HepG2 (cell line): ENCODE measurements around the gene PHF13. TPM values are rescaled to one million over a fixed set of nuclear protein-coding genes. Genes with fewer than 3 reads are reported as not detected.
A peak's percentile ranks its signal among the peaks of the same experiment; 100 is the strongest.

ENCODE experiments used
- ELF4 ChIP-seq: sonication (generic); formaldehyde crosslinking; IDR thresholded peaks from 2 replicates; pipeline ENCODE4 v1.5.0; 2020; ENCODE audit warnings: missing genetic modification reagents, mild to moderate bottlenecking, moderate library complexity, borderline replicate concordance
- GPN1 ChIP-seq: sonication (generic); formaldehyde crosslinking; IDR thresholded peaks from 2 replicates; pipeline ENCODE4 v1.5.1; 2020; ENCODE audit warnings: missing genetic modification reagents, borderline replicate concordance
- NFATC3 ChIP-seq: sonication (generic); formaldehyde crosslinking; IDR thresholded peaks from 2 replicates; pipeline ENCODE4 v1.5.1; 2020; ENCODE audit warnings: mild to moderate bottlenecking, missing genetic modification reagents
- NFKB2 ChIP-seq: sonication (generic); formaldehyde crosslinking; IDR thresholded peaks from 2 replicates; pipeline ENCODE4 v1.4.0; 2020; ENCODE audit warnings: missing genetic modification reagents, borderline replicate concordance
- PRMT3 ChIP-seq: sonication (generic); formaldehyde crosslinking; IDR thresholded peaks from 2 replicates; pipeline ENCODE4 v1.8.1; 2022; ENCODE audit warnings: low read depth, mild to moderate bottlenecking, moderate library complexity, missing genetic modification reagents, borderline replicate concordance
- SP1 ChIP-seq, 2 experiments: fragments of 450-650 bp in 1 of 2; sonication (generic) in 1 of 2; formaldehyde crosslinking in 1 of 2; IDR thresholded peaks; 2 replicates each; pipeline versions ENCODE4 v1.4.0 to v1.6.1; 2016 to 2020; ENCODE audit warnings: missing genetic modification reagents in 1 of 2
- ZC3H4 ChIP-seq: sonication (generic); formaldehyde crosslinking; IDR thresholded peaks from 2 replicates; pipeline ENCODE4 v1.4.0; 2020; ENCODE audit warnings: missing genetic modification reagents, borderline replicate concordance
- ZNF224 ChIP-seq: sonication (generic); formaldehyde crosslinking; IDR thresholded peaks from 2 replicates; pipeline ENCODE4 v1.5.0; 2020; ENCODE audit warnings: mild to moderate bottlenecking, missing genetic modification reagents
- ZNF292 ChIP-seq: sonication (generic); formaldehyde crosslinking; IDR thresholded peaks from 2 replicates; pipeline ENCODE4 v1.8.1; 2022; ENCODE audit warnings: mild to moderate bottlenecking, low read depth, missing genetic modification reagents, borderline replicate concordance
- ZNF780A ChIP-seq: sonication (generic); formaldehyde crosslinking; IDR thresholded peaks from 2 replicates; pipeline ENCODE4 v1.8.0; 2022; ENCODE audit warnings: mild to moderate bottlenecking, missing genetic modification reagents, moderate library complexity
- ZNF788 ChIP-seq: sonication (generic); formaldehyde crosslinking; IDR thresholded peaks from 2 replicates; pipeline ENCODE4 v1.5.0; 2020; ENCODE audit warnings: mild to moderate bottlenecking, missing genetic modification reagents, borderline replicate concordance
- polyA plus RNA-seq, 8 experiments: library from polyadenylated mRNA; depleted of rRNA in 3 of 8; stranded (reverse) in 7 of 8; unstranded in 1 of 8; fragments of >200 nt; fragmentation: Illumina TruSeq in 4 of 8; extraction: Trizol in 4 of 8; gene quantifications; 2 replicates each; pipeline versions ENCODE4 v1.2.1 to v1.2.3, GENCODE V29; 2011 to 2016; ENCODE audit warnings: low read depth in 4 of 8, missing spikeins in 1 of 8, mixed read lengths in 1 of 8; ENCODE audit not compliant: insufficient read depth in 1 of 8
- total RNA-seq, 5 experiments: library from RNA; depleted of rRNA; stranded (reverse); fragments of >200 nt; fragmentation: Illumina TruSeq; extraction: Trizol; gene quantifications; 2 replicates each; pipeline ENCODE4 v1.2.3, GENCODE V29; 2016; ENCODE audit warnings: low read depth in 1 of 5
- TF ChIP-seq, protein P1 (sequence below): sonication (generic); formaldehyde crosslinking; IDR thresholded peaks from 2 replicates; pipeline ENCODE4 v1.8.0; 2022; ENCODE audit warnings: missing genetic modification reagents, mild to moderate bottlenecking, inconsistent platforms, borderline replicate concordance
- TF ChIP-seq, protein P2 (sequence below): sonication (generic); formaldehyde crosslinking; IDR thresholded peaks from 2 replicates; pipeline ENCODE4 v1.4.0; 2020; ENCODE audit warnings: mild to moderate bottlenecking, missing genetic modification reagents
- TF ChIP-seq, protein P3 (sequence below): sonication (generic); formaldehyde crosslinking; conservative IDR thresholded peaks from 2 replicates; pipeline ENCODE4 v1.8.0; 2022; ENCODE audit warnings: mild to moderate bottlenecking, moderate library complexity, missing genetic modification reagents
- TF ChIP-seq, protein P4 (sequence below): sonication (generic); formaldehyde crosslinking; IDR thresholded peaks from 2 replicates; pipeline ENCODE4 v1.8.0; 2022; ENCODE audit warnings: mild to moderate bottlenecking, missing genetic modification reagents, moderate library complexity
- TF ChIP-seq, protein P5 (sequence below): sonication (generic); formaldehyde crosslinking; IDR thresholded peaks from 2 replicates; pipeline ENCODE4 v1.5.0; 2020; ENCODE audit warnings: missing genetic modification reagents
- TF ChIP-seq, protein P6 (sequence below): IDR thresholded peaks from 2 replicates; pipeline ENCODE4 v1.6.1; 2018; ENCODE audit warnings: missing genetic modification reagents
- TF ChIP-seq, protein P7 (sequence below): sonication (generic); formaldehyde crosslinking; IDR thresholded peaks from 2 replicates; pipeline ENCODE4 v1.4.0; 2020; ENCODE audit warnings: mild to moderate bottlenecking, missing genetic modification reagents

PHF13 gene
- total and polyA plus RNA-seq, 2 of the 13 experiments (the other 11 are each of a cell fraction or from before 2014, with no cell fraction given): 4.7 to 7.4 TPM

DNA sequence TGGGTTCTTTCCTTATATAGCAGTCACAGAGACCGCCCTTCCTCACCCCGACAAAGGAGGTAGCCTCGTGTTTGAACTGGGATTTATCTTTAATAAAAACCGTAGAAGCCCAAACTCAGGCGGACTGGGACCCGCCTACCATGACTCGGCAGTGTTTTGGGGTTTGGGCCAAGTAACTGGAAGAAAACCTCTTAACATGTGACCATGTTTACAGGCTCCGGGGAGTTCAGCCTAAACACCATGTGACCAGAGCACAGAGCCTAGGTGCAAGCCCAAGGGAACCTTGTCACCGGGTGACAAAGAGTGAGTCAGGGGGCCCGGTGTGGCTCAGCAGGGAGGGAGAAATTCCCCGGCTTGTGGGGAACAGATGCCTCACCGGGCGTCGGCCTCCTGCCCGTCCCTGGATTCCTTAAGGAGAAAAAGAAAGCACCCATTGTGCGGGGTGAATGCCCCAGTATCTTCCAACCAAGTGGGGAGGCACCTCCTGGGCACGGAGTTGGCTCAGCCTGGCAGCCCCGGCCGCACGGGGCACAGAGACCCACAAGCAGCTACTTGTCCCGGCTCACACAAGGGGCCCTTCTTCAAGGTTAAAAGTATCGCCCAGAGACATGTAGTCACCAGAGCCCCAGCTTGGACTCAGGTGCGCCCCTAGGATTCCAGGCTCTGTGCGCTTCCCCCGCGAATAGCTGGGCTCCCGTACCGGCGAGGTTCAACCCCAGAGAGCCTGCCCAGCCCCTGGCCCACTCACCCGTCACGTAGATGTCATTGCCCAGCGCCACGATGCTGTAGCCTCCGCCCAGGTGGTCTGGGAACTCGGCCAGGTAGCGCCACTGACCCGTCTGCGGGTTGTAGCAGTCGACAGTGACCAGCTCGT, 12.2 kb upstream of the PHF13 start (continued):
- TF ChIP-seq, protein P1, sequence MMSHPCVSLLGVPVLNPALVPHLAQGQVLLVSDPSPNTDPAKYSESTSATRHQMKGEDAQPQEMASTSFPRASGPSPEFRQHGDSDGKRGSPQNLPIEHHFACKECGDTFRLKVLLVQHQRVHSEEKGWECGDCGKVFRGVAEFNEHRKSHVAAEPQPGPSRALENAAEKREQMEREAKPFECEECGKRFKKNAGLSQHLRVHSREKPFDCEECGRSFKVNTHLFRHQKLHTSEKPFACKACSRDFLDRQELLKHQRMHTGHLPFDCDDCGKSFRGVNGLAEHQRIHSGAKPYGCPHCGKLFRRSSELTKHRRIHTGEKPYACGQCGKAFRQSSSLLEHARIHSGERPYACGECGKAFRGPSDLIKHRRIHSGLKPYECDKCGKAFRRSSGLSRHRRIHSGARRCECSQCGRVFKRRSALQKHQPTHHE (CRISPR knock-in tag): no peak
- TF ChIP-seq, protein P2, sequence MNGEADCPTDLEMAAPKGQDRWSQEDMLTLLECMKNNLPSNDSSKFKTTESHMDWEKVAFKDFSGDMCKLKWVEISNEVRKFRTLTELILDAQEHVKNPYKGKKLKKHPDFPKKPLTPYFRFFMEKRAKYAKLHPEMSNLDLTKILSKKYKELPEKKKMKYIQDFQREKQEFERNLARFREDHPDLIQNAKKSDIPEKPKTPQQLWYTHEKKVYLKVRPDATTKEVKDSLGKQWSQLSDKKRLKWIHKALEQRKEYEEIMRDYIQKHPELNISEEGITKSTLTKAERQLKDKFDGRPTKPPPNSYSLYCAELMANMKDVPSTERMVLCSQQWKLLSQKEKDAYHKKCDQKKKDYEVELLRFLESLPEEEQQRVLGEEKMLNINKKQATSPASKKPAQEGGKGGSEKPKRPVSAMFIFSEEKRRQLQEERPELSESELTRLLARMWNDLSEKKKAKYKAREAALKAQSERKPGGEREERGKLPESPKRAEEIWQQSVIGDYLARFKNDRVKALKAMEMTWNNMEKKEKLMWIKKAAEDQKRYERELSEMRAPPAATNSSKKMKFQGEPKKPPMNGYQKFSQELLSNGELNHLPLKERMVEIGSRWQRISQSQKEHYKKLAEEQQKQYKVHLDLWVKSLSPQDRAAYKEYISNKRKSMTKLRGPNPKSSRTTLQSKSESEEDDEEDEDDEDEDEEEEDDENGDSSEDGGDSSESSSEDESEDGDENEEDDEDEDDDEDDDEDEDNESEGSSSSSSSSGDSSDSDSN (CRISPR knock-in tag): no peak
- TF ChIP-seq ZNF780A (CRISPR knock-in tag) (no peak), SP1 (IDR thresholded peaks at IDR 0.05) (no peak), SP1 (CRISPR knock-in tag; IDR thresholded peaks at IDR 0.05) (no peak), ZNF788 (CRISPR knock-in tag) (0 out of 2 replicates have a peak, but pooled peaks have one; percentile 5), PRMT3 (CRISPR knock-in tag) (no peak), NFKB2 (CRISPR knock-in tag) (no peak), ZC3H4 (CRISPR knock-in tag) (no peak), GPN1 (CRISPR knock-in tag) (no peak), ZNF224 (CRISPR knock-in tag) (no peak), NFATC3 (CRISPR knock-in tag) (no peak), ELF4 (no peak; the same call in 1 of the 2 replicates), ZNF292 (CRISPR knock-in tag) (no peak)
- TF ChIP-seq, protein P3, sequence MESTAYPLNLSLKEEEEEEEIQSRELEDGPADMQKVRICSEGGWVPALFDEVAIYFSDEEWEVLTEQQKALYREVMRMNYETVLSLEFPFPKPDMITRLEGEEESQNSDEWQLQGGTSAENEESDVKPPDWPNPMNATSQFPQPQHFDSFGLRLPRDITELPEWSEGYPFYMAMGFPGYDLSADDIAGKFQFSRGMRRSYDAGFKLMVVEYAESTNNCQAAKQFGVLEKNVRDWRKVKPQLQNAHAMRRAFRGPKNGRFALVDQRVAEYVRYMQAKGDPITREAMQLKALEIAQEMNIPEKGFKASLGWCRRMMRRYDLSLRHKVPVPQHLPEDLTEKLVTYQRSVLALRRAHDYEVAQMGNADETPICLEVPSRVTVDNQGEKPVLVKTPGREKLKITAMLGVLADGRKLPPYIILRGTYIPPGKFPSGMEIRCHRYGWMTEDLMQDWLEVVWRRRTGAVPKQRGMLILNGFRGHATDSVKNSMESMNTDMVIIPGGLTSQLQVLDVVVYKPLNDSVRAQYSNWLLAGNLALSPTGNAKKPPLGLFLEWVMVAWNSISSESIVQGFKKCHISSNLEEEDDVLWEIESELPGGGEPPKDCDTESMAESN: no peak
- TF ChIP-seq, protein P4, sequence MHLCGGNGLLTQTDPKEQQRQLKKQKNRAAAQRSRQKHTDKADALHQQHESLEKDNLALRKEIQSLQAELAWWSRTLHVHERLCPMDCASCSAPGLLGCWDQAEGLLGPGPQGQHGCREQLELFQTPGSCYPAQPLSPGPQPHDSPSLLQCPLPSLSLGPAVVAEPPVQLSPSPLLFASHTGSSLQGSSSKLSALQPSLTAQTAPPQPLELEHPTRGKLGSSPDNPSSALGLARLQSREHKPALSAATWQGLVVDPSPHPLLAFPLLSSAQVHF: 0 out of 2 replicates have a peak, but pooled peaks have one; percentile 29
- TF ChIP-seq, protein P5, sequence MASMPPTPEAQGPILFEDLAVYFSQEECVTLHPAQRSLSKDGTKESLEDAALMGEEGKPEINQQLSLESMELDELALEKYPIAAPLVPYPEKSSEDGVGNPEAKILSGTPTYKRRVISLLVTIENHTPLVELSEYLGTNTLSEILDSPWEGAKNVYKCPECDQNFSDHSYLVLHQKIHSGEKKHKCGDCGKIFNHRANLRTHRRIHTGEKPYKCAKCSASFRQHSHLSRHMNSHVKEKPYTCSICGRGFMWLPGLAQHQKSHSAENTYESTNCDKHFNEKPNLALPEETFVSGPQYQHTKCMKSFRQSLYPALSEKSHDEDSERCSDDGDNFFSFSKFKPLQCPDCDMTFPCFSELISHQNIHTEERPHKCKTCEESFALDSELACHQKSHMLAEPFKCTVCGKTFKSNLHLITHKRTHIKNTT (CRISPR knock-in tag): no peak
- TF ChIP-seq, protein P6, sequence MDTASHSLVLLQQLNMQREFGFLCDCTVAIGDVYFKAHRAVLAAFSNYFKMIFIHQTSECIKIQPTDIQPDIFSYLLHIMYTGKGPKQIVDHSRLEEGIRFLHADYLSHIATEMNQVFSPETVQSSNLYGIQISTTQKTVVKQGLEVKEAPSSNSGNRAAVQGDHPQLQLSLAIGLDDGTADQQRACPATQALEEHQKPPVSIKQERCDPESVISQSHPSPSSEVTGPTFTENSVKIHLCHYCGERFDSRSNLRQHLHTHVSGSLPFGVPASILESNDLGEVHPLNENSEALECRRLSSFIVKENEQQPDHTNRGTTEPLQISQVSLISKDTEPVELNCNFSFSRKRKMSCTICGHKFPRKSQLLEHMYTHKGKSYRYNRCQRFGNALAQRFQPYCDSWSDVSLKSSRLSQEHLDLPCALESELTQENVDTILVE (CRISPR knock-in tag): no peak
- TF ChIP-seq, protein P7, sequence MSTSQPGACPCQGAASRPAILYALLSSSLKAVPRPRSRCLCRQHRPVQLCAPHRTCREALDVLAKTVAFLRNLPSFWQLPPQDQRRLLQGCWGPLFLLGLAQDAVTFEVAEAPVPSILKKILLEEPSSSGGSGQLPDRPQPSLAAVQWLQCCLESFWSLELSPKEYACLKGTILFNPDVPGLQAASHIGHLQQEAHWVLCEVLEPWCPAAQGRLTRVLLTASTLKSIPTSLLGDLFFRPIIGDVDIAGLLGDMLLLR: no peak
